Stimulated activated CD4-positive, alpha-beta T cell treated with anti-CD3 and anti-CD28 coated beads, Interleukin-1b, Interleukin-23, amount 100 ng/mL, for 48 hours (primary cell): ENCODE data around the gene CRYGS.
A peak's percentile ranks its signal among the peaks of the same experiment; 100 is the strongest.
"Not testable (repeated sequence)": the region's sequence is repeated elsewhere in the genome, so short reads cannot be mapped to it uniquely, and the experiment has no call there.

Experiments
- DNase-seq: peaks from one replicate; pipeline ENCODE4 v3.0.0-alpha.2; 2020

The CRYGS gene

GRCh38 chr3:186544281-186544680, at the start of gene CRYGS:
TSS of gene CRYGS (minus strand) at chr3:186544380. CDS start at chr3:186544326, 54 bp downstream.
- no peak for DNase-seq

DNA sequence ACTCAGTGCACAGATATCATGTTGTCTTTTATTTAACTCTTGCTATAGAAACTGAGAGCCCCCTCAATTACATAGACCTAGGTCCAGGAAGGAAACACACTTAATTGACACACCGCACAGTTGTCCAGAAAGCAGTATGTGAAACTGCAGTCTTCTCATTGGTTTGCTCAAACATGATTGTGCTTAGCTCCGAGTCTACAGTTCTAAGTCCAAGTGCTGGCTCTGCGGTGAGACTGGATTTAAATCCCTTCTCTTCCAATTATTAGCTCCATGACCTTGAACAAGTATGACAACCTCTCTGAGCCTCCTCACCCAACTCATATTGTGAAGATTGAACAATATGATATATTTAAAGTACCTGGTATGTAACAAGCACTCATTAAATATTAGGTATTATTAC, 49.7 kb upstream of the CRYGS start:
- no peak for DNase-seq

GRCh38 chr3:186592682-186593081, 48.5 kb upstream of the CRYGS start:
- no peak for DNase-seq

DNA sequence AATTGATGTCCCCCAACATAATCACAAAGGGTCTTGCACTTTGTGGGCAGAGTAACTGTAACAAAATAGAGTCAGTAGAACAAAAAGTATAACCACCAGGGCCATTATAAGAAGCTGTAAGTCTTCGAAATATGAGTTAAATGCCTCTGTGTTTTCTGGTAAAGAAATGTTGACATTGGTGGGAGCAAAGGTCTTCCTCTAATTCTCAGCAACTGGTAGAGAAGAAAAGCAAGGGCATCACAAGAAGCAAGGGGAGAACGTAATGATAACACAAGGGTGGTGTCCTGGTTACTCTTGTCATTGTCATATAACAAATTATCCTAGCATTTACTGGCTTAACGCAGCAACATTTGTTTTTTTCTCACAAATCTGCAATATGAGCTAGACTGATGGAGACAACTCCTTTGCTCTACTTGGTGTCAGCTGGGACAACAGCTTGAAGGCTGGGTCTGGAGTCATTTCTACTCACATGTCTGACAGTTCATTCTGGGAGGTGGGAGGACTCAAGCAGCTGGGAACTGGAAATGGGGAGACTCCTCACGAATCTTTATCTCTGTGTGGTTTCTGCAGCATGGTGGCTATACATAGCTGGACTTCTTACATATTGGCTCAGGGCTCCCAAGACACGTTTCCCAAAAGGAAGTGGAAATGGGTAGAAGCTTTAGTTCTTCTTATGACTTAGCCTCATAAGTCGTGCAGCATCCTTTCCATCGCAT, 46.6 kb upstream of the CRYGS start:
- DNase-seq, result no peak

GRCh38 chr3:186589856-186590579, 45.8 kb upstream of the CRYGS start:
- no peak for DNase-seq

GRCh38 chr3:186589121-186589520, 44.9 kb upstream of the CRYGS start:
- no peak for DNase-seq

DNA sequence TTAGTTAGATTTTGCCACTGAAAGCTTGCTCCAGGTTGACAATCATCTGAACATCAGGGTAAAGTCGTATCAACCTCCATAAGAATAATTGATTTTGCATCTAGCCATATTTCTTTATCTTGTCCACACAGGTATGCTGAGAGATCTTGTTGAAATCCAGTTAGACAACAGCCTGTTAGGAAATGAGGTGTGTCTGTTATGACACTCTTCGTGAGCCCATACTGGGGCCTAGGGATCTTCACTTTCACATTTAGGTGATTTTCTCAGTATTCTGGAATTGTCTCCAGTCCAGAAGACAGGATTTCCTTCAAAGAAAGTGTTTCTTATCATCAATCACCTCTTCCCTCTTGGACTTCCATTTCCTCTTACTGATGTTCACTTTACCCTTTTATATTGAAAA, 44.5 kb upstream of the CRYGS start:
- DNase-seq, result no peak

GRCh38 chr3:186587183-186587582, 43.0 kb upstream of the CRYGS start:
- DNase-seq, result no peak

DNA sequence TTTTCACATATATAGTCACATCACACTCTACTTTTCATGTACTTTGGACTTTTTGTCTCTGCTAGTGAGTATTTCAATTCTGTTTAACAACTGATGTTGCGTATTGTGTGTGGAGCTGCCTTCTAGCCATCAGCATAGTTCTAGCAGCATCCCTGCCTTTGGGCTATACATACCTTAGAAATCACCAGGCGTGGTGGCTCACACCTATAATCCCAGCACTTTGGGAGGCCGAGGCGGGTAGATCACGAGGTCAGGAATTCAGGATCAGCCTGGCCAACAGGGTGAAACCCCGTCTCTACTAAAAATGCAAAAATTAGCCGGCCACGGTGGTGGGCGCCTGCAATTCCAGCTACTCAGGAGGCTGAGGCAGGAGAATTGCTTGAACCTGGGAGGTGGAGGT, 42.1 kb upstream of the CRYGS start:
- DNase-seq, result not testable (repeated sequence)

- no peak for DNase-seq
Observed at GRCh38 chr3:186583831-186584230, 39.7 kb upstream of the CRYGS start.

DNA sequence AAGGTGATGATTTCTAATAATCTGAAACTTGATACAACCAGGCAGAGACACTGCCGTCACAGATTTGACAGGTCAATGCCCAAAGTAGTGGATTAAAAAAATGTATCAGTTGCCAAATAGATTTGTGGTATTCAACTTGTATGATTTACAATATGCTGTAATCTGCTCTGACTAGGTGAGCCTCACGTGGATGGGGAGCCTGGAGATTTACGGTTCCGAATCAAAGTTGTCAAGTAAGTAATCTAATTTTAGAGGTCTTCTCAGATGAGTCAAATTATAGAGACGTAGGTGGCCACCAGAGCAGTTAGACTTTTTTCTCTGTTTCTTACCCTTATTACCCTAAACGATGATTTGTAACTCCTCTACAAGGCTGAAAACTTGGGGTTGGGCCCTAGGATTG, 38.4 kb upstream of the CRYGS start:
- DNase-seq, result no peak

- DNase-seq, result no peak
Observed at GRCh38 chr3:186580785-186581184, 36.6 kb upstream of the CRYGS start.

DNA sequence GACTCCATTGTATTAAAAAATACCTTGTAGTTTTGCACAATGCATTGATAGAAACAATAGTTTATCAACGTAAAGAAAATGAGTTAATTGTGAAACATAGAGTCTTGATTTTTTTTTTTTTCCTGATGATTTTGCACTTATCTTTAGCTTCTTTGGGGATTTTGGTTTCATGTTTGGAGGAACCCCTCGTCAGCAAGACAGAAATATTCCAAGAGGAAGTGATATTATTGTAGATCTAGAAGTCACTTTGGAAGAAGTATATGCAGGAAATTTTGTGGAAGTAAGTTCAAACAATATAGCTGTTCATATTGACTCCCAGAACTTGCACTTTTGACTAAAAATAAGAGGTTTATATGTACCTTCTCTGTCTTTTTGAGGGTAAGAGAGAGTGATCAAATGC, 33.3 kb upstream of the CRYGS start:
- no peak for DNase-seq

DNA sequence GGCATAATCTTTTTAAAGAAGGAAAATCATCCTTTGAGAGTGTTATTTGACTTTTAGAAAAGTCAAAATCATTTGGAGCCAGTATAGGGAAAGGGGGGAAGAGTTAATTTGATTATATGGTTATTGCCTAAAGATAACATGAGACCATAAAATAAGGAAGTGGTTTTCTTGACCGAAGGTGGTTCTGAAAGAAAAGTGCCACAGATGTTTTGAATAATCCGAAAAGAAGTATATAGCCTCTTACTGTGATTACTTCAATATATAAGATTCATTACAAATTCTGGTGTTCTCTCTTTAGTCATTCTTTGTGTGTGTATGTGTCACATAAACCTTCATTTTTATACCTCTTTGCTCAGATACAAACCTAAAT, 27.4 kb upstream of the CRYGS start:
- DNase-seq, result no peak

GRCh38 chr3:186570941-186571643, 26.9 kb upstream of the CRYGS start:
- DNase-seq, result no peak

- DNase-seq, result peak; percentile 99
Observed at GRCh38 chr3:186570096-186570940, 26.1 kb upstream of the CRYGS start, which contains the start of gene DNAJB11. TSS of gene DNAJB11 (plus strand) at chr3:186570720. CDS start at chr3:186570898, 178 bp downstream.

DNA sequence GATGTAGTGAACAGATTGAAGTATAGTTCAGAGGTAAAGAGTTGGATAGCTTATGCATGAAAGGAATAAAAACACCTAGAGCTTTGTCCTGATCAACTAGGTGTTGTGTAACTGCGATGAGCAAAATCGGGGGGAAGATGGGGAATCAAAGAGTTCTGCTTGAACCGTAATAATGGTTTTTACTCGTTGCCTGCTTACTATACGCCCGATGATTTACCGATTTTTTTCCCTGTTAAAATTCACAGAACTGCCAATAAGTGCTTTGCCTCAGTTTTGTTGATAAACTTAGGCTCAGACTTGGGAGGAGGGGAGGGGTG, 25.6 kb upstream of the CRYGS start:
- no peak for DNase-seq

DNA sequence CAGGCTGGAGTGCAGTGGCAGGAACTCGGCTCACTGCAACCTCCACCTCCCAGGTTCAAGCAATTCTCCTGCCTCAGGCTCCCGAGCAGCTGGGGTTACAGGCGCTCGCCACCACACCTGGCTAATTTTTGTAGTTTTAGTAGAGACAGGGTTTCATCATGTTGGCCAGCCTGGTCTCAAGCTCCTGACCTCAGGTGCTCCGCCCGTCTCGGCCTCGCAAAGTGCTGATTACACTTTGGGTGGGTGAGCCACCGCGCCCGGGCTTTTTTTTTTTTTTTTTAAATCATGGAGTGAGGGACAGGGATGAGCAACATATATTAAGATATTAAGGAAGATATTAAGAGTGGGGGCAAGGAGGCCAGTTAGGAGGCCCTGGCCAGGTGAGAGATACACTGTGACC, 25.2 kb upstream of the CRYGS start:
- not testable (repeated sequence) for DNase-seq

DNA sequence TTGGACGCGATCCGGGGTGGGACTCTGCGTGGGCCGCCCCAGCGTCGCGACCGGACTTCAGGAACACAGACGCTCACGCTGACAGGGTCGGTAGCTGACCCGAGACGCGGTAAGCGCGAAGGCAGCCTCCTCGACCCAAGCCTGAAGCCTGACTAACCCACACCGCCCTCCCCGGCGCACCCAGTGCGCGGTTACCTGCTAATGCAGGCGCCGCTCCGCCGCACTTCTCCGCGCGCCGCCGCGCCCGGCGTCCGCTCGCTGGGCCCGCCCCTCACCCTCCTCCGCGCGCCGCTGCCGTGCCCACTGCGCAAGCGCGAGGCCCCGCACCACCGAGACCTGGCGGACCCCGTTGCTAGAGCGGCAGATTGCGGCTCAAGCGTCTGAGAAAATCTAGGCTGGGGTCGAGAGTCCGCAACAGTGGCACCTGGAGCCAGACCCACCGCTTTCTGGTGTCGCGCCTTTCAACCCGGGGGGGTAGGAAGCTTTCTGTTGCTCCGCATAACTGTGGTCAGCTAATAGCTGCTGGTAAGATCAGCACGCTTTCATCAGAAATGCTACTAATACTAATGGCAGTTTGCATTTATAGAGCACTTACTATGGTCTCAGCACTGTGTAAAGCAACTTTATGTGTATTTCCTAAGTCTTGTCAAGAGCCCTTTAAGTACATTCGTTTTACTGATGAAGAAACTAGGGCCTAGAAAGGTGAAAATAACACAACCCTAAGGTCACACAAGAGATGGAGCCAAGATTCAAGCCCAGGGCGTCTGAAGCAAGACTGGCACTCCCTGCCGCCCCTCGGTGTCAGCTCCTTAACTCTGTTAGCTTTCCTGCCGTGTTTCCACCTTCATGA, 23.1 kb upstream of the CRYGS start, which contains the start of gene TBCCD1:
TBCCD1 (minus strand) TSS at position 268 of the 850 bp plus-strand sequence. CDS start 3,010 bp downstream, outside the sequence.
- DNase-seq, result peak; percentile 95

DNA sequence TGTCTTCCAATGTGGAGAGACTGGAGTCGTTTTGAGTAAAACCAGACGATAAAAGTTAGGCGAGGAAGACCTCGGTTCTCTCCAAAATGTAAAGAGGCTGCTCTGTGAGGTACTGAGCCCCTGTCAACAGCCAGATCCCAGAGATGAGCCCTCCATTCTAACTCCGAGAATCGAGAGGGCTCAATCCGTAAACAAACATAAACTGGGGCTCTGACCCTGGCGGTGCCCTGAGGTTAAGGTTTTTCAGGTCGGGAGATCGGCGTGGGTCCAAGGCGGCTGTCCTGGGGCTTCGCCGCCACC, 22.5 kb upstream of the CRYGS start:
- DNase-seq, result no peak

GRCh38 chr3:186564586-186564985, 20.4 kb upstream of the CRYGS start:
- DNase-seq, result no peak

- no peak for DNase-seq
Observed at GRCh38 chr3:186552408-186553031, 8.3 kb upstream of the CRYGS start.
